ENCODE data around the gene C17orf78. TPM values are rescaled to one million over a fixed set of nuclear protein-coding genes. Genes with fewer than 3 reads are reported as not detected.

C17orf78 gene
- total and polyA plus RNA-seq, 2 of the 13 experiments (the other 11 are each of a cell fraction or from before 2014, with no cell fraction given) = not detected

GRCh38 chr17:37388266-37388665 is 12.5 kb downstream of the C17orf78 start:
- POLR2A ChIA-PET = no interaction called here
- CTCF ChIA-PET (ENCODE audit: low intra/inter-chr PET ratio, low total read pairs) = no interaction called here

More at GRCh38 chr17:37388266-37388665, 12.5 kb downstream of the C17orf78 start:
- intact Hi-C loops (cut with micrococcal nuclease; ENCODE audit: unreplicated experiment) = no loop called here
- DNase-seq (ENCODE audit: low spot score) (no peak), FAIRE-seq (no peak), ATAC-seq (no peak)
- TF ChIP-seq SP4 (CRISPR knock-in tag; IDR thresholded peaks at IDR 0.05) (no peak), RFX1 (IDR thresholded peaks at IDR 0.05) (no peak), ZNF34 (CRISPR knock-in tag; IDR thresholded peaks at IDR 0.05; ENCODE audit: borderline replicate concordance) (no peak), MYPOP (CRISPR knock-in tag; IDR thresholded peaks at IDR 0.05) (no peak), TCF7 (IDR thresholded peaks at IDR 0.05; ENCODE audit: low read depth) (no peak), SIN3B (IDR thresholded peaks at IDR 0.05; ENCODE audit: low read length) (no peak), IKZF4 (CRISPR knock-in tag; IDR thresholded peaks at IDR 0.05; ENCODE audit: borderline replicate concordance, low read depth, not compliant biosample characterization) (no peak), ZNF124 (CRISPR knock-in tag; IDR thresholded peaks at IDR 0.05) (no peak), ZNF780A (CRISPR knock-in tag; IDR thresholded peaks at IDR 0.05) (no peak), ZNF576 (CRISPR knock-in tag; IDR thresholded peaks at IDR 0.05) (no peak), SMAD9 (CRISPR knock-in tag; IDR thresholded peaks at IDR 0.05) (no peak), GPN1 (CRISPR knock-in tag; IDR thresholded peaks at IDR 0.05; ENCODE audit: borderline replicate concordance) (no peak), JARID2 (CRISPR knock-in tag; IDR thresholded peaks at IDR 0.05; ENCODE audit: insufficient replicate concordance) (no peak), JUN (CRISPR knock-in tag; IDR thresholded peaks at IDR 0.05) (no peak), ZMYM2 (CRISPR knock-in tag; IDR thresholded peaks at IDR 0.05) (no peak), ZNF770 (CRISPR knock-in tag; IDR thresholded peaks at IDR 0.05) (no peak), RBAK (CRISPR knock-in tag; IDR thresholded peaks at IDR 0.05) (no peak)
- Histone ChIP-seq H3K27ac (ENCODE audit: extremely low read length, insufficient read depth, low read length) (no peak overlapping the region), H3K4me2 (ENCODE audit: low read depth, low read length) (no peak overlapping the region), H3K4me1 (ENCODE audit: insufficient read depth, low read length) (no peaks in the 10 kb centered on the region), H3K9ac (ENCODE audit: insufficient read depth, low read depth, low read length) (no peak overlapping the region), H3K36me3 (replicated peaks in 1 of 2; ENCODE audit: control insufficient read depth in 1 of 2, insufficient read depth in 2 of 2, low read length in 2 of 2) (no peaks in the 10 kb centered on the region), H3K4me3 (replicated peaks in 1 of 3; ENCODE audit: insufficient read depth in 1 of 3, low read depth in 2 of 3, low read length in 3 of 3) (no peak overlapping the region), H4K20me1 (ENCODE audit: insufficient read depth, low read length) (no peaks in the 10 kb centered on the region), H3K9me3 (ENCODE audit: low read length) (no peaks in the 10 kb centered on the region), H3K79me2 (ENCODE audit: insufficient read depth, low read length) (no peaks in the 10 kb centered on the region), H2AFZ (ENCODE audit: low read length) (no peak overlapping the region), H3K27me3 (ENCODE audit: control insufficient read depth in 1 of 2, insufficient read depth in 2 of 2, low read length in 2 of 2) (no peaks in the 10 kb centered on the region)
- in situ Hi-C loops (cut with HindIII; ENCODE audit: extremely low pct_ligation_motif_present, low pct_unique_long_range_greater_than_20kb) = no loop called here
- BruUV-seq (replicated peaks) = no TSS peak
- 96% methylated on average over 3 of the region's 3 CpGs for WGBS (ENCODE audit: low lambda C conversion rate)
